Body of pancreas (tissue), 4 donors: ENCODE measurements around the gene AGPAT3. TPM values are rescaled to one million over a fixed set of nuclear protein-coding genes. Genes with fewer than 3 reads are reported as not detected.

ENCODE experiments used
- ATAC-seq: fragments of 150-250 bp; one replicate; pipeline ENCODE4 v1.9.1; 2016
- DNase-seq, 4 donors: peaks; one replicate each; pipeline ENCODE4 v3.0.0-alpha.2; 2019
- H3K27ac ChIP-seq, 4 donors: fragments of 200-600 bp; sonication (generic); 1 replicate in 3 of 4; 2 replicates in 1 of 4; pipeline versions ENCODE4 v1.5.1 to v1.6.1; 2016 to 2019; ENCODE audit warnings: mild to moderate bottlenecking in 1 of 4, mixed read lengths in 1 of 4, moderate library complexity in 1 of 4
- H3K27me3 ChIP-seq, 2 donors: fragments of 200-600 bp; sonication (generic); one replicate each; pipeline ENCODE4 v1.6.0; 2016; ENCODE audit warnings: mild to moderate bottlenecking in 1 of 2
- H3K36me3 ChIP-seq, 2 donors: fragments of 200-600 bp; sonication (generic); replicated peaks in 1 of 2; 2 replicates each; pipeline ENCODE4 v1.5.1; 2016; ENCODE audit warnings: low read depth in 2 of 2; ENCODE audit not compliant: insufficient read depth in 1 of 2
- H3K4me1 ChIP-seq: fragments of 200-600 bp; sonication (generic); one replicate; pipeline ENCODE4 v1.6.0; 2016
- H3K4me3 ChIP-seq, 2 donors: fragments of 200-600 bp; sonication (generic); 1 replicate in 1 of 2; 2 replicates in 1 of 2; pipeline ENCODE4 v1.5.1; 2016 to 2019
- H3K9me3 ChIP-seq, 3 donors: fragments of 200-600 bp; sonication (generic); 1 replicate in 2 of 3; 2 replicates in 1 of 3; pipeline ENCODE4 v1.5.1; 2016
- POLR2A ChIP-seq, 3 donors: fragments of 450-650 bp; IDR thresholded peaks; one replicate each; pipeline ENCODE4 v1.6.1; 2016; ENCODE audit warnings: antibody characterized with exemption in 3 of 3, mild to moderate bottlenecking in 2 of 3
- WGBS, 2 donors: methylation state at CpG; one replicate each; pipeline ENCODE4 v1.1.5; 2017; 5-methylcytosine and 5-hydroxymethylcytosine counted together
- intact Hi-C: fragments of 100-400 bp; cut with DNase I; formaldehyde crosslinking; loops from one replicate; pipeline ENCODE4 v1.15.1; 2023
- total RNA-seq, 2 donors: library from RNA; depleted of rRNA; stranded (reverse); fragments of >200 nt; gene quantifications; one replicate each; pipeline ENCODE4 v1.1.0, GENCODE V29; 2016
- TF ChIP-seq, protein P1 (sequence below), 7 experiments: fragments of 450-650 bp in 4 of 7; fragments of 200-600 bp in 3 of 7; sonication (generic) in 3 of 7; IDR thresholded peaks; one replicate each; pipeline ENCODE4 v1.5.1; 2016 to 2019; ENCODE audit warnings: antibody characterized with exemption in 7 of 7

AGPAT3 gene
- total RNA-seq, 2 donors from 2014 or later, result 21.8 to 39.2 TPM

DNA sequence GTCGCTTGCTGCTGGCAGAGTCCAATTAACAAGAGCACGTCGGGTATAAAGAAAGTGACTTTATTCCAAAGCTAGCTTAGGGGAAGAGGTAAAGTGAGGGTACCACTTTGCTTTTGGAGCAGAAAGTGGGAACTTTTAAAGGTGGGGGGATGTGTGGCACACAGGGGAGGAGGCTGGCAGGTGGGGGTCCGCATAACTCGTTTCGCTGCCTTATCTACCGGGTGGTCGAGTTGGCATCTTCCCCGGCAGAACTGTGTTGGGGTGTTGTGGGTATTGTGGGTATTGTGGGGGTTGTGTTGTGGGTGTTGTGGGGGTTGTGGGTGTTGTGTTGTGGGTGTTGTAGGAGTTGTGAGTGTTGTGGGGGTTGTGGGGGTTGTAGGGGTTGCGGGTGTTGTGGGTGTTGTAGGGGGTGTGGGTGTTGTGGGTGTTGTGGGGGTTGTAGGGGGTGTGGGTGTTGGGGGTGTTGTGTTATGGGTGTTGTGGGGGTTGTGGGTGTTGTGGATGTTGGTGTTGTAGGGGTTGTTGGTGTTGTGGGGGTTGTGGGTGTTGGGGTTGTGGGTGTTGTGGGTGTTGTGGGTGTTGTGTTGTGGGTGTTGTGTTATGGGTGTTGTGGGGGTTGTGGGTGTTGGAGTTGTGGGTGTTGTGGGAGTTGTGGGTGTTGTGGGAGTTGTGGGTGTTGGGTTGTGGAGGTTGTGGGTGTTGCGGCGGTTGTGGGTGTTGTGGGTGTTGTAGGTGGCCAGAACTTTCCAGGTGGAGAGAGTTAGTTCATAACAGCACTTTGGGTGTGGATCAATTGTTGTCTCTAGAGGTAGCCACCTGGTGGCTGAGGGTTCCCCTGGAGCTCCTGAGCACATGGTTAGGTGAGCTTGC lies 52.7 kb downstream of the AGPAT3 start:
- WGBS, 2 donors, result 70 to 90% methylated on average over 12 of the region's 12 CpGs
- peak in 1 of 4 donors; percentile 34 for DNase-seq
- Histone ChIP-seq H3K9me3 (no peaks in the 10 kb centered on the region), H3K27ac (no peak overlapping the region), H3K4me3 (no peak overlapping the region), H3K27me3 (no peaks in the 10 kb centered on the region), H3K36me3 (no peaks in the 10 kb centered on the region), H3K4me1 (peaks cover 15% of the 10 kb centered on the region)
- ATAC-seq, result no peak
- intact Hi-C loops, result no loop called here
- TF ChIP-seq POLR2A (IDR thresholded peaks at IDR 0.05), result no peak
- TF ChIP-seq, protein P1, sequence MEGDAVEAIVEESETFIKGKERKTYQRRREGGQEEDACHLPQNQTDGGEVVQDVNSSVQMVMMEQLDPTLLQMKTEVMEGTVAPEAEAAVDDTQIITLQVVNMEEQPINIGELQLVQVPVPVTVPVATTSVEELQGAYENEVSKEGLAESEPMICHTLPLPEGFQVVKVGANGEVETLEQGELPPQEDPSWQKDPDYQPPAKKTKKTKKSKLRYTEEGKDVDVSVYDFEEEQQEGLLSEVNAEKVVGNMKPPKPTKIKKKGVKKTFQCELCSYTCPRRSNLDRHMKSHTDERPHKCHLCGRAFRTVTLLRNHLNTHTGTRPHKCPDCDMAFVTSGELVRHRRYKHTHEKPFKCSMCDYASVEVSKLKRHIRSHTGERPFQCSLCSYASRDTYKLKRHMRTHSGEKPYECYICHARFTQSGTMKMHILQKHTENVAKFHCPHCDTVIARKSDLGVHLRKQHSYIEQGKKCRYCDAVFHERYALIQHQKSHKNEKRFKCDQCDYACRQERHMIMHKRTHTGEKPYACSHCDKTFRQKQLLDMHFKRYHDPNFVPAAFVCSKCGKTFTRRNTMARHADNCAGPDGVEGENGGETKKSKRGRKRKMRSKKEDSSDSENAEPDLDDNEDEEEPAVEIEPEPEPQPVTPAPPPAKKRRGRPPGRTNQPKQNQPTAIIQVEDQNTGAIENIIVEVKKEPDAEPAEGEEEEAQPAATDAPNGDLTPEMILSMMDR (IDR thresholded peaks at IDR 0.05), result peak in 3 of 7 experiments; percentile 5 to 12 (median 8)

DNA sequence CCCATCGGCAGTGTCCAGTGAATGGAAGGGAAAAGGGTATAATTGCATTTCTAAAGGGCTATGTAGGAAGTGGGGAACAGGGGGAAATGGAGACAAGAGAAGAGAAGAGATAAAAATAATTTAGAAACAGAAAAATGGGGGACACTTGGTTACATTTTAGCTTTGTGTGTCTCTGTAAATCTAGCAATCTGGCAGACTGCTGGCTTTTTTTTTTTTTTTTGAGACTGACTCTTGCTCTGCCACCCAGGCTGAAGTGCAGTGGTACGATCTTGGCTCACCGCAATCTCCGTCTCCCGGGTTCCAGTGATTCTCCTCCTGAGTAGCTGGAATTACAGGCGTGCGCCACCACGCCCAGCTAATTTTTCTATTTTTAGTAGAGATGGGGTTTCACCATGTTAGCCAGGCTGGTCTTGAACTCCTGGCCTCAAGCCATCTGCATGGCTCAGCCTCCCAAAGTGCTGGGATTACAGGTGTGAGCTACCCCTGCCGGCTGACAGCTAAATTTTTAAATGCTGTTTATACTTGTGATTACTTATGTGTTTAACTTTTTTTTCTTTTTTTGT lies 53.4 kb downstream of the AGPAT3 start:
- H3K4me1 ChIP-seq, result peaks cover 22% of the 10 kb centered on the region
- intact Hi-C loops, result no loop called here
- TF ChIP-seq, protein P1 (IDR thresholded peaks at IDR 0.05), result no peak
- TF ChIP-seq POLR2A (IDR thresholded peaks at IDR 0.05), result no peak
- H3K9me3 ChIP-seq, result no peaks in the 10 kb centered on the region
- no peaks in the 10 kb centered on the region for H3K27me3 ChIP-seq
- no peak overlapping the region for H3K4me3 ChIP-seq
- no peak for DNase-seq
- ATAC-seq, result no peak
- no peaks in the 10 kb centered on the region for H3K36me3 ChIP-seq
- WGBS, 2 donors, result 82 to 84% methylated on average over 9 of the region's 9 CpGs
- no peak overlapping the region for H3K27ac ChIP-seq

DNA sequence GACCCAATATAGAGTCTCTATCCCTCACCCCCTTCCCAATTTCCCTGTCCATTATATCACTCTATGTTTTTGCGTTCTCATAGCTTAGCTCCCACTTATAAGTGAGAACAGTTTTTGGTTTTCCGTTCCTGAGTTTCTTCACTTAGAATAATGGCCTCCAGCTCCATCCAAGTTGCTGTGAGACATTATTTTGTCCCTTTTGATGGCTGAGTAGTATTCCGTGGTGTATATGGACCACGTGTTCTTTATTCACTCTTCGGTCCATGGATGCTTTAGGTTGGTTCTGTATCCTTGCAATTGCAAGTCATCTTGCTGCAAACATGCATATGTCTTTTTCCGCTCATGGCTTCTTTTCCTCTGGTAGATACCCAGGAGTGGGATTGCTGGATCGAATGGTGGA lies 54.3 kb downstream of the AGPAT3 start:
- 97 to 99% methylated on average over 7 of the region's 7 CpGs for WGBS, 2 donors
- no peak for TF ChIP-seq POLR2A (IDR thresholded peaks at IDR 0.05)
- TF ChIP-seq, protein P1 (IDR thresholded peaks at IDR 0.05), result no peak
- no peaks in the 10 kb centered on the region for H3K36me3 ChIP-seq

DNA sequence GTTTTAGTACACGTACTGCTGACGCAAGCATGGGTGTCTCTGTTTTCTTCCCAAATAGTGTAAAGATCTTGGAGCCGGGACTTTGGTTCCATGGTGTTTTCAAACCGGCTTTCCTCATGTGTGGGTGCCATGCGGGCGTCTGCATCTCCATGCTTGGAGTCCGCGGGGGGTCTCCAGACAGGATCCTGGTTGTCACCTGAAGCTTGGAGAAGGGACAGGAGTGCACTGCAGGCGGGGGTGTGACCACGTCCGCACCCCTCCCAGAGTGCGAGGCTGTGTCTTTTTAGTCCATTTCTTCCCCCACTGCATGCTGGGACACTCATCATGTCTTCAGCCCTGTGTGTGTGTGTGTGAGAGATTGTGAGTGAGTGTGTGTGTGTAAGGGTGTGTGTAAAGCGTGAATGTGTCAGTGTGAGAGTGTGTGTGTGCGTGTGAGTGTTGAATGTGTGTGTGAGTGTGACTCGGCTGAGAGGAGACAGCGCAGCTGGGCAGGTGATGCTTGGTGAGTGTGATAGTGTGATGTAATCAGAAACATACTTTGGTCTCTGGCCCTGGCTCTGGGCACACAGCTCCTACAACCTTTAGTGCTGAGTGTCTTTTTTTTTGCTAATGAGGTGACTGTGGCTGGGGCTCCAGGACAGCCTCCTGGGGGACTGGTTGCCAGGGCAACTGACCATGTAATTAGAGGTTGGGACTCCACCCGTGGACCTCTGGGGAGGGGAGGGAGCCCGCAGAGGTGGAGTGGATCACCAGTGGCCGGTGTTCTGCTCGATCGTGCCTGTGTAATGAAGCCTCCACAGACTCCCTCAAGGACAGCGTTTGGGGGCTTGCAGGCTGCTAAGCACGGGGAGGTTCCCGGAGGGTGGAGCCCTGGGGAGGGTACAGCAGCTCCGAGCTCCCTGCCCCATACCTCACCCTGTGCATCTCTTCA lies 55.1 kb downstream of the AGPAT3 start:
- WGBS, 2 donors, result 82 to 90% methylated on average over 18 to 25 of the region's 25 CpGs

More for the DNA sequence above, 54.3 kb downstream of the AGPAT3 start:
- Histone ChIP-seq H3K27me3 (no peaks in the 10 kb centered on the region), H3K27ac (no peak overlapping the region), H3K4me1 (peaks cover 25% of the 10 kb centered on the region), H3K9me3 (no peaks in the 10 kb centered on the region), H3K4me3 (no peak overlapping the region)
- DNase-seq, result no peak
- intact Hi-C loops, result no loop called here
- ATAC-seq, result no peak

More for the DNA sequence above, 55.1 kb downstream of the AGPAT3 start:
- DNase-seq (no peak), ATAC-seq (peak; percentile 14)
- Histone ChIP-seq H3K27me3 (no peaks in the 10 kb centered on the region), H3K27ac (no peak overlapping the region), H3K4me1 (peaks cover 25% of the 10 kb centered on the region), H3K4me3 (no peak overlapping the region), H3K36me3 (no peaks in the 10 kb centered on the region), H3K9me3 (no peaks in the 10 kb centered on the region)
- intact Hi-C loops, result no loop called here
- TF ChIP-seq, protein P1 (IDR thresholded peaks at IDR 0.05), result no peak
- TF ChIP-seq POLR2A (IDR thresholded peaks at IDR 0.05), result no peak
